GM18517 (cell line): ENCODE results near the gene INTS11.

Source experiments
- ATAC-seq: cut with Tn5 transposase; IDR thresholded peaks from one replicate; pipeline ENCODE4 v1.9.1; 2021; ENCODE audit warnings: mild to moderate bottlenecking, moderate library complexity; ENCODE audit not compliant: unreplicated experiment

The INTS11 gene

GRCh38 chr1:1358433-1359271, 34.2 kb upstream of the INTS11 start, which contains the start of gene MXRA8:
MXRA8 (minus strand) TSS chr1:1358555; CDS start chr1:1358504, 51 bp downstream.
- no peak for ATAC-seq

DNA sequence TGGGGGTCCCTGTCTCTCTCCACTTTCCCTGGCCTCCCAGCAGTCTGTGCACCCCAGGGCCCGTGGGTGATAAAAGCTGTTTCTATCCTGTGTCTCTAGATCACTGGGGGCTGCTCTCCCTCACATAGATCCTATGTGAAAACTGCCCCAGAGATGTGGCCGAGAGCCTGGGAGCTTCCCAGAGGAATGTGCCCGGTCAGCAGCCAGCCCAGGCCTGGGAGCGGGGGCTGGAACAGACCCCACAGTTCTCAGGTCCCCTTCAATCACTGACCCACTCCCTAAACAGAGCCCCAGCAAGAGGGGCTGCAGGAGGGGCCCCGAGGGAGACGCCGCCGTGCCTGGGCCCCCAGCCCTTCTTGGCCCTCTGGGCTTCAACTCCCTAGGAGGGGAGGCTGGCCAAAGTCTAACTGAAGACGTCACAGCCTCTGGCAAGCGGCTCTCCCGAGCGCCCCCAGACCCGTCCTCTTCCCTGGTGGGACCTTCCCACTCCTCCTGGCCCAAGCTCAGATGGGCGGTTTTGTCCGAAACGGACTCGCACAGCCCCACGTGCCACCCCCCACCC, 33.5 kb upstream of the INTS11 start:
- no peak for ATAC-seq

DNA sequence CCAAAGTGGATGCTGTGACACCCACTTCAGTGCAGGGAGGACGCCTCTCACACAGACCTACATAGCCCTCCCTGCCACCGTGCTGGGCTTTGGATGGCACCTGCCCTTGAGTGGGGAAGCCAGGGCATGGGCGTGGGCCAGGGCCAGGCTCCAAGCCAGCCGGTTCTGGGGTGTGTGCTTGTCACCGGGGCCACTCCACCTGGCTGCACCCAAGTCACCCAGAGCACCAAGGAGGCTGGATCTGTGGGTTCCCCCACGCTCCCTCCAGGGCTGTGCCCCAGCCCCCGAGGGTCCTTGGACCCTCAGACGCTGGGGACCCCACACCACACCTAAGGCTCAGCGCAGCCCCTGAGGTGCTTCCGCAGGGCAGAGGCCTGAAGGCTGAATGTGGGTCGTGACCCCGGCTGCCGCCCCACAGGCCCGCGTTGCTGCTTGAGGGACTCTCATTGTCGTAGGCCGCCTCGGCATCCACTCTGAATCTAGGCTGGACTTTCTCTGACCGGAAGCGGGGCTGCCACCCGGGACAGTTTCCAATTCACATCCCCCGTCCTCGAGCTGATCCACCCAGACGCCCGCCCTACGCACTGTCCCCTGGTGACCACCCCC, 32.4 kb upstream of the INTS11 start:
- no peak for ATAC-seq

- no peak for ATAC-seq
Observed at GRCh38 chr1:1356166-1356795, 31.8 kb upstream of the INTS11 start.

DNA sequence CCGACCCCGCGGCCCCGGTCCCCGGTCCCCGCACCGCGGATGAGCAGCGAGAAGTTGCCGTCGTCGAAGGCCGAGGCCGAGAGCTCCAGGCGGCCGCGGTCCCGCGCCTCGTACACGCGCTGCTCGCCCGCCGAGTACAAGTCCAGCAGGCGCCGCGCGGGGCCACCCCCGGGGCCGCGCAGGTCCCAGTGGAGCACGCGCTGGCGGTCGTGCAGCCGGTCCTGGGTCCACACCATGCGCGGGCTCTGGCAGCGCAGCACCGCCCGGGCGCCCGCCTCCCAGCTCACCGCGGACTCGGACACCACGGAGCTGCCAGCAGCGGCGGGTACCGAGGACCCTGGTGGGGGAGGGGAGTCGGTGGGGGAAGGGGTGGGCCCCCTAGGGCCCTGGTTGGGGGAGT, 31.0 kb upstream of the INTS11 start:
- ATAC-seq: no peak

- ATAC-seq: no peak
Observed at GRCh38 chr1:1354271-1355247, 30.1 kb upstream of the INTS11 start.

DNA sequence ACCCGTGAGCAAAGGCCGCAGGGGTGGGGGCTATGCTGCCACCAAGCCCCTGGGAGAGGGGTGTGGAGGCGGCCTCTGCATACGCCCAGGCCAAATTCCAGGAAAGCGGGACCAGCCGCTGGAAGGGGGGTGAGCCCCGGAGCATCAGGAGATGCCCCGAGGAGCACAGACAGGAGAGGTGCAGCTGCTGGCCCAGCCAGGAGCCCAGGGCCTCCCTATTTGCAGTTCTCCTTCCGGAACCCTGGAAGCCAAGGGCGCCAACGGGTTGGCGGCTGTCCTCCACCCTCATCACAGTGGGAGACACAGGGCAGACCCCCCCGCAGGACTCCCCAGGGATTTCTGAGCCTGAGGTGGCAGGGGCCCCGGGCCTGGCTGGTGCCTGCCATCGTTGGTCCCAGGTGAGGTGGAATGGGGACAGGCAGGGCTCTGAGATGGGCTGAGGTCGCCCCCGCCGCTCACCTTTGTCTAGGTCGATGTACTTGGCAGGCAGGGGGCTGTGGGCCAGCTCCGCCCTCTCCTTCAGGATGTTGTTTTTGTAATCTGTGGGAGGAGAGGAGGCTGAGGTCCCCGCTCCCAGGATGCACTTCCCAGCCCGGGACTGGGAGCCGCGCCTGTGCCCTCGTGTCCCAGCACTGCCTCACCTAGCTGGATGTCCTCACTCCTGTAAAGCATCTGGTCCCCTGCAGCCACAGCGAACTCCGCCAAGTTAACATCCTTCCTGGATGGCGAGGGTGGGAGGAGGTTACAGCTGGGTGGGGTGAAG, 29.1 kb upstream of the INTS11 start:
- ATAC-seq: no peak

GRCh38 chr1:1352786-1353388, 28.4 kb upstream of the INTS11 start:
- ATAC-seq: no peak

DNA sequence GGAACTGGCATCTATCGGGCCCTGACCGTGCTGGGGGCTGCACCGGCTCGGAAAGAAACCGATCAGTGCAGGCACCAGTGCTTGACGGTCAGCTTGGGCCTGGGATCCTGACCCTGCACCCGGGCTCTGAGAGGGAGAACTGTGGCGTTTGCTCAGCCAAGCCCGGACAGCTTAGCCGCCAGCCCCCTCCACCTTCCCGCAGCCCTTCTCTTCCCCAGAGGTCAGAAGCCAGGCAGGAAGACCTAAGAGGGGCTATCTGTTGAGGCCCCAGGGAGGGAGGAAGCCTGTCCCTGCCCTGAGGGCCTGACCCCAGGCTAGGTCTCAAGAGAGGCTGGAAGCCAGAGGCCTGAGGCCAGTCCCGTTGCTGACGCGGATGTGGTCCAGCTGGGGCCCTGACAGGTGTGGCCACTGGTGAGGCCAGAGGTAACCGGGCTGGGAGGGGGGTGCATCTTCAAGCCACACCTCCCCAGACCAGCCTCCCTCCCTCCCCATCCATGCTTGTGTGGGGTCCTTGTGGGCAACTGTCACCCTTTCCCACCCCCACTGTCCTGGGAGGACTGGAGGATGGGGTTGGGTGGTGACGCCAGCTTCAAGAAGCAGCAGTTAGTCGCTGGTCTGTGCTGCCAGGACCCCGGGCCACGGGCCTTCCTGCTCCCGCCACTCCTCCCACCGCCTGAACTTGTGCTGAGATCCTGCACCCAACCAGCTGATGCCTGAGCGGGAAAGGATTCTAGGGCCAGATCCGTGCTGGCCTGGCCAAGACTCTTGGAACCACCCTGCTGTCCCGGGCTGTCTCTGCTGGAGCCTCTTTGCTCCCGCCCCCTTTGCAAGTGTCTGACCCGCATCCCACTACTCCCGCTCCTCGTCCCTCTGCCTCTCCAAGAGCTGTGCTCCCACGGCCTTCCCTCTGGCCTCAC, 27.3 kb upstream of the INTS11 start:
- no peak for ATAC-seq

DNA sequence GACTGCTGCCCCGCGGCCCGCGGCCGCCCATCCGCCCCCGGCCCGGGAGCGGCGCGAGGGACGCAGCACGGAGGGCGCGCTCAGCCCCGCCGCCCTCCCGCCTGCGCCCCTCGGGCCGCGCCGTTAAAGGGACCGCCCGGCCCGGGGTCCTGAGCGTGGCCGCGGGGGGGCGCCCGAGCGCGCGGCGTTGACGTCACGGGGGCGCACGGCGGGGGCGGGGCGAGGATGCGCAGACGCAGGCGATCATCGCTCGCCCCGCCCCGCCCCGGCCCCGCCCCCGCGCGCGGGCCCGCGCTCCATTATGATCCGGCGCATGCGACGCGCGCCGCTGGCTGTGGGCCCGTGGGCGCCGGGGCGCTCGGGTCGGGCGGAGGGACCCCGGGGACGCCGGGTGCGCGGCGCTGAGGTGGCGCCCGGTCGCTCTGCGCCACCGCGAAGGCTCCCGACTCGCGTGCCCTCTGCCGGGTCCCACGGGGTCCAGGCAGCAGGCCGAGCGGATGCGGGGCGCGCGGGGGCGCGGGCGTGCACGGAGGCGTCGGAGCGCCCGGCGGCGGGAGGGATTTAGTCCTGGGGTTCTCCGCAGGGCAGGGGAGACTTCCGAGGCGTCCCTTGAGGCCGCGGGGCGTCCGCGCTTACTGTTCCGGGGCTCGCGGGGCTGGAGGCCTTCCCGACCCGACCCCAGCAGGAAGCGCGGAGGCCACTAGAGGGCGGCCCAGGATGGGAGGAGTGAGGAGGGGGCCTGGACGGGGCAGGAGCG, 25.0 kb upstream of the INTS11 start, which contains the start of gene DVL1:
Gene DVL1, minus strand, starts transcription at position 163 of the 757 bp plus-strand sequence. CDS start 353 bp downstream, outside the sequence.
- no peak for ATAC-seq

DNA sequence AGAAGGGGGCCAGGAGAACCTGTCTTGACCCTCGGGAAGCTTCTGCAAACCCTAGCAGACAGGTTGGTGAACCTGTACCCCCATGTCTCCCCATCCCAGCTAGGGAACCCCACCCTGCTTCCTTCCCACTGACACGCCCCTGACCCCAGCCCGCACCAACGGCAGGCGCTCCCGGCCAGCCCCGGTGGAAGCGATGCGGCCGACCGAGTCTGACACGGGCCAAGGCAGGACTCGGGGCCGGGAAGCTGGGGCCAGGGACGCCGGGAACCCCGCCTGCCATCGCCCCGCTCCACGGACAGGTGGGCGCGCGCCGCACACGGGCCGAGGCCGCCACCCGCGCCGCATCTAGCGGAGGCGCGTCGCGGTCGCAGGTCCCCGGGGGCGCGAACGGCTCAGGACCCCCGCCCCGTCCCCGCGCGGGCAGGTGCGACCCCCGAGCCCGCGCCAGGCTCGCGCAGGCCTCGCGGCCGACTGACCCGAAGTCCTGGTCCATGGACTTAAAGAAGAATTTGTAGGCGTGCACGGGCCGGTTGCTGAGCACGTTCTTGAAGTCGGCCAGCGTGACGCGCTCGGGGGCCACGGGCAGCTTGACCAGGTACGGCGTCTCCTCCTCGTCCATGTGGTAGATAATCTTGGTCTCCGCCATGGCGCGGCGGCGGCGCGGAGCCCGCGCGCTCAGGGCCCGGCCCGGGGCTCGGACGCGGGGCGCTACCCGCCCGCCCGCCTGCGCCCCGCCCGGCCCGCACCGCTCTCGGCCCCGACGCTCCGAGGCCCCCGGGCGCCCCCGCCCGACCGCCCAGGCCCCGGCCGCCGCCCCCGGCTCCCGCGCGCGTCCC, 24.2 kb upstream of the INTS11 start:
- ATAC-seq: no peak

DNA sequence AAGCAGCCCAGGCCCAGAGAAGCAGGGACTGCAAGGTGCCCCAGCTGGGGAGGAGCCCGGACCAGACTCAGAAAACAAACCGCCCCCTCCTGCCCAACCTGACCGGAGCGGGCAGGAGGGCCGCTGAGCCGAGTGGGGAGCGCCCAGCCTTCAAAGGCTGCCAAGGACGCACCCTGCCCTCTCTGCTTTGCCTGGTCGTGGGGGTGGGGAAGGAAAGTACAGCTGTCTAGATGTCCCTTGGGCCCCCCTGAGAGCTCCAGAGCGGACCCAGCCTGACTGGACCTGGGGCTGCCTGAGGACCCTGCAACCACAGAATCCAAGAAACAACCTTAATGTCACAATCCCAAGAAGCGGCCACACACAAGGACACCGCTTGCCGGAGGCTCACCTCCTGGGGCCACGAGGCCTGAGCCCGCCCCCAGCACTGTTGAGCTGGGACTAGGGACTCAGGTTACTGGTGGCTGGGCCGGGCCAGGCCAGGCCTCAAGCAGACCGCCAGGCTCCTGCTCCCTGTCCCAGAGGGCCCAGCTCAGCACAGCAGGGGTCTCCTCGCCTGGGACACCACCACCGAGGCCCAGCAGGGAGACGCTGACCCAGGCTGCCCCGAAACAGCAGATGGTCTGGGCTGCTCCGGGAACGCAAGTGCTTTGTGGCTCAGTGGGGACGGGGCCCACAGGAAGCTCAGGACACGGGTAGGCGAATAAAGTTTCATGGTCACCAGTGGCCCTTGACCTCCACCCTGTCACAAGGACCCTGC, 23.4 kb upstream of the INTS11 start:
- ATAC-seq: no peak

DNA sequence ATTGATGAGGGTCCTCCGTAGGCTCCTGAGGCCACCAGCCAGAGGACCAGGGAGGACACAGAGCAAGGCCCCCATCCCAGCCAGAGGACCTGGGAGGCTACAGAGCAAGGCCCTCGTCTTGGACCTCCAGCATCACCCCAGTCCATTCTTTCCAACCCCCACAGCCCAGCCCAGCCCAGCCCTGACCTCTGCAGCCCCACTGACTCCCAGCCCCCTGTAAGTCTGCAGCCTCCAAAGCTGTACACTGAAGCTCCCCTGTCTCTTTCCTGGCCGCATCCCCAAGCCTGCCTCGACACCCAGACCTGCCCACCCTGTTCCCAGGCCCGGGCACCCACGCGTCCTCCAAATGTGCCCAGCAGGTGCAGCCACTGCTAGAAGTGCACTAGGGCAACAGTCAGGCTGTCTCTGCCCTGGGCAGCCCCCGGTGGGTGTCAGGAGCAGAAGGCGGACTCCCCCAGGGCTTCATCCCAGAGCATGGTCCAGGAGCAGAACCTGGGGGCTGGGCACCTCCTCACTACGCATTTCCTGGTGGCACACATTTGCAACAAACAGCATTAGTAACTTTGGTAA, 22.7 kb upstream of the INTS11 start:
- no peak for ATAC-seq

GRCh38 chr1:1346501-1346890, 22.0 kb upstream of the INTS11 start:
- ATAC-seq: no peak

- ATAC-seq: no peak
Observed at GRCh38 chr1:1345860-1346500, 21.5 kb upstream of the INTS11 start.
